H9 (cell line): Measurements from ENCODE around the gene DNAJC10. TPM values are rescaled to one million over a fixed set of nuclear protein-coding genes. Genes with fewer than 3 reads are reported as not detected.

ENCODE experiments used
- DNase-seq: peaks from one replicate; pipeline ENCODE4 v3.0.0-alpha.2; 2017
- H2AFZ ChIP-seq: one replicate; pipeline ENCODE4 v1.6.1; 2013; ENCODE audit warnings: mild to moderate bottlenecking, low read length, control low read depth, moderate library complexity
- H2AK5ac ChIP-seq: 2 replicates; pipeline ENCODE4 v1.6.1; 2013; ENCODE audit warnings: low read length, control low read depth, mixed read lengths; ENCODE audit not compliant: insufficient read length
- H2BK120ac ChIP-seq: one replicate; pipeline ENCODE4 v1.6.1; 2013; ENCODE audit warnings: low read depth, mild to moderate bottlenecking, low read length, control low read depth, inconsistent platforms; ENCODE audit not compliant: poor library complexity, severe bottlenecking
- H2BK12ac ChIP-seq: 2 replicates; pipeline ENCODE4 v1.6.1; 2013; ENCODE audit warnings: low read length, control low read depth, mixed read lengths, low read depth; ENCODE audit not compliant: insufficient read length
- H2BK15ac ChIP-seq: 2 replicates; pipeline ENCODE4 v1.6.1; 2013; ENCODE audit warnings: low read depth, low read length, control low read depth
- H2BK20ac ChIP-seq: one replicate; pipeline ENCODE4 v1.6.1; 2013; ENCODE audit warnings: low read depth, mild to moderate bottlenecking, low read length, control low read depth, inconsistent platforms; ENCODE audit not compliant: poor library complexity, severe bottlenecking
- H2BK5ac ChIP-seq: 2 replicates; pipeline ENCODE4 v1.6.1; 2013; ENCODE audit warnings: low read length, control low read depth, mixed read lengths; ENCODE audit not compliant: insufficient read length
- H3K14ac ChIP-seq: 2 replicates; pipeline ENCODE4 v1.6.1; 2013; ENCODE audit warnings: low read length, control low read depth; ENCODE audit not compliant: insufficient read depth
- H3K18ac ChIP-seq: 2 replicates; pipeline ENCODE4 v1.6.1; 2013; ENCODE audit warnings: low read depth, mild to moderate bottlenecking, mixed read lengths, low read length, control low read depth; ENCODE audit not compliant: insufficient read length
- H3K23ac ChIP-seq: 2 replicates; pipeline ENCODE4 v1.6.1; 2013; ENCODE audit warnings: low read length, control low read depth, mixed read lengths, low read depth; ENCODE audit not compliant: insufficient read length
- H3K23me2 ChIP-seq: 2 replicates; pipeline ENCODE4 v1.6.1; 2013; ENCODE audit warnings: low read depth, mild to moderate bottlenecking, mixed read lengths, low read length, control low read depth; ENCODE audit not compliant: insufficient read length, poor library complexity, severe bottlenecking
- H3K27ac ChIP-seq: 2 replicates; pipeline ENCODE4 v1.5.1; 2013; ENCODE audit warnings: low read length, control low read depth, mixed read lengths, low read depth; ENCODE audit not compliant: insufficient read length
- H3K27me3 ChIP-seq: 2 replicates; pipeline ENCODE4 v1.6.1; 2013; ENCODE audit warnings: low read length, control low read depth, inconsistent platforms; ENCODE audit not compliant: insufficient read depth
- H3K4ac ChIP-seq: 2 replicates; pipeline ENCODE4 v1.6.1; 2013; ENCODE audit warnings: low read depth, mild to moderate bottlenecking, control low read depth, inconsistent platforms, low read length, moderate library complexity
- H3K4me1 ChIP-seq: 2 replicates; pipeline ENCODE4 v1.6.1; 2013; ENCODE audit warnings: low read length, control low read depth, inconsistent platforms; ENCODE audit not compliant: insufficient read depth
- H3K4me2 ChIP-seq: 2 replicates; pipeline ENCODE4 v1.6.1; 2013; ENCODE audit warnings: low read length, control low read depth, mixed read lengths; ENCODE audit not compliant: insufficient read length, insufficient read depth
- H3K56ac ChIP-seq: 2 replicates; pipeline ENCODE4 v1.6.1; 2013; ENCODE audit warnings: low read depth, mild to moderate bottlenecking, mixed read lengths, low read length, control low read depth; ENCODE audit not compliant: insufficient read length
- H3K79me1 ChIP-seq: 2 replicates; pipeline ENCODE4 v1.6.1; 2013; ENCODE audit warnings: low read depth, mild to moderate bottlenecking, moderate library complexity, low read length, control low read depth, inconsistent platforms; ENCODE audit not compliant: insufficient read depth, poor library complexity, severe bottlenecking
- H3K79me2 ChIP-seq: 2 replicates; pipeline ENCODE4 v1.6.1; 2013; ENCODE audit warnings: low read length, control low read depth, inconsistent platforms; ENCODE audit not compliant: insufficient read depth
- H3K9ac ChIP-seq: 2 replicates; pipeline ENCODE4 v1.6.1; 2013; ENCODE audit warnings: low read length, control low read depth, mixed read lengths; ENCODE audit not compliant: insufficient read length; ENCODE audit errors: extremely low read depth
- H3K9me3 ChIP-seq: one replicate; pipeline ENCODE4 v1.6.1; 2013; ENCODE audit warnings: low read depth, low read length, inconsistent platforms; ENCODE audit not compliant: control insufficient read depth
- H3T11ph ChIP-seq: one replicate; pipeline ENCODE4 v1.6.1; 2013; ENCODE audit warnings: mild to moderate bottlenecking, low read length, control low read depth, inconsistent platforms
- H4K20me1 ChIP-seq: one replicate; pipeline ENCODE4 v1.6.1; 2013; ENCODE audit not compliant: control insufficient read depth, insufficient read length, insufficient read depth
- H4K5ac ChIP-seq: 2 replicates; pipeline ENCODE4 v1.6.1; 2013; ENCODE audit warnings: low read depth, mild to moderate bottlenecking, mixed read lengths, low read length, control low read depth; ENCODE audit not compliant: insufficient read length
- H4K8ac ChIP-seq: replicated peaks from 2 replicates; pipeline ENCODE4 v1.6.1; 2013; ENCODE audit warnings: low read length, control low read depth, mixed read lengths, low read depth; ENCODE audit not compliant: insufficient read length
- H4K91ac ChIP-seq: 2 replicates; pipeline ENCODE4 v1.6.1; 2013; ENCODE audit warnings: low read depth, mild to moderate bottlenecking, moderate library complexity, mixed read lengths, low read length, control low read depth; ENCODE audit not compliant: insufficient read length
- H3K27ac Mint-ChIP-seq, 3 experiments: 2 replicates in 2 of 3; 3 replicates in 1 of 3; pipeline ENCODE4 v1.8.0; 2020 to 2021; ENCODE audit warnings: mixed read lengths in 3 of 3, mild to moderate bottlenecking in 1 of 3, moderate library complexity in 1 of 3
- H3K27me3 Mint-ChIP-seq: 2 replicates; pipeline ENCODE4 v1.8.0; 2021; ENCODE audit warnings: low read depth, mild to moderate bottlenecking, moderate library complexity, mixed read lengths
- H3K36me3 Mint-ChIP-seq, 3 experiments: 2 replicates in 2 of 3; 3 replicates in 1 of 3; pipeline ENCODE4 v1.8.0; 2020 to 2021; ENCODE audit warnings: low read depth in 3 of 3, mixed read lengths in 3 of 3; ENCODE audit not compliant: insufficient read depth in 1 of 3
- H3K4me1 Mint-ChIP-seq, 2 experiments: 2 replicates each; pipeline ENCODE4 v1.8.0; 2020; ENCODE audit warnings: mixed read lengths in 2 of 2
- H3K4me3 Mint-ChIP-seq, 2 experiments: 2 replicates in 1 of 2; 3 replicates in 1 of 2; pipeline ENCODE4 v1.8.0; 2020 to 2021; ENCODE audit warnings: mild to moderate bottlenecking in 2 of 2, mixed read lengths in 2 of 2, moderate library complexity in 1 of 2
- H3K9me3 Mint-ChIP-seq, 2 experiments: 2 replicates in 1 of 2; 3 replicates in 1 of 2; pipeline ENCODE4 v1.8.0; 2020; ENCODE audit warnings: mild to moderate bottlenecking in 2 of 2, mixed read lengths in 2 of 2, moderate library complexity in 1 of 2
- CTCF ChIP-seq: fragments of 200-600 bp; sonication (generic); conservative IDR thresholded peaks from 3 replicates; pipeline ENCODE4 v1.8.0; 2021; ENCODE audit warnings: antibody characterized with exemption, mild to moderate bottlenecking
- WGBS: extraction: QIAGEN DNeasy Blood & Tissue Kit; methylation state at CpG from one replicate; pipeline ENCODE4 v1.1.7; 2013; ENCODE audit warnings: missing lambda C conversion rate, low lambda C conversion rate, mixed read lengths; ENCODE audit not compliant: insufficient read length; ENCODE audit errors: extremely low coverage; 5-methylcytosine and 5-hydroxymethylcytosine counted together
- total RNA-seq: library from RNA; stranded (reverse); gene quantifications from 2 replicates; pipeline ENCODE4 v1.2.1, GENCODE V29; 2021

Gene DNAJC10
- total RNA-seq, 1 experiment from 2014 or later, result 129 TPM

- Histone ChIP-seq H3K23me2 (no peaks in the 10 kb centered on the region), H4K5ac (no peak overlapping the region), H3K27me3 (no peaks in the 10 kb centered on the region), H3K4ac (no peak overlapping the region), H2BK20ac (no peak overlapping the region), H3K9me3 (no peaks in the 10 kb centered on the region), H2BK5ac (no peak overlapping the region), H4K20me1 (no peaks in the 10 kb centered on the region), H3K56ac (no peak overlapping the region), H3K18ac (no peak overlapping the region), H2AFZ (no peak overlapping the region), H3T11ph (no peak overlapping the region), H2BK120ac (no peak overlapping the region), H3K9ac (no peak overlapping the region), H2BK12ac (no peak overlapping the region), H4K8ac (no peak overlapping the region), H3K4me2 (no peak overlapping the region), H4K91ac (no peak overlapping the region), H2AK5ac (no peak overlapping the region), H3K79me1 (no peaks in the 10 kb centered on the region), H3K14ac (no peak overlapping the region), H3K23ac (no peak overlapping the region), H2BK15ac (no peak overlapping the region), H3K4me1 (no peaks in the 10 kb centered on the region), H3K79me2 (no peaks in the 10 kb centered on the region), H3K27ac (no peak overlapping the region)
- no peak overlapping the region for H3K4me3 Mint-ChIP-seq
- no peak for DNase-seq
- H3K27ac Mint-ChIP-seq, result no peak overlapping the region
- no peaks in the 10 kb centered on the region for H3K9me3 Mint-ChIP-seq
- H3K27me3 Mint-ChIP-seq, result no peaks in the 10 kb centered on the region
- H3K4me1 Mint-ChIP-seq, result no peaks in the 10 kb centered on the region
- TF ChIP-seq CTCF, result no peak
- WGBS, result no CpG with 5 or more reads among the region's 2 CpGs
- H3K36me3 Mint-ChIP-seq, result peaks cover 4 to 50% (median 32%) of the 10 kb centered on the region in 3 experiments; a peak in 5 of 7 replicates
Measured at GRCh38 chr2:182729710-182730339, 13.8 kb downstream of the DNAJC10 start.
